IMR-90 (cell line): ENCODE measurements around the gene KRTAP27-1. TPM values are rescaled to one million over a fixed set of nuclear protein-coding genes. Genes with fewer than 3 reads are reported as not detected.

Source experiments
- ATAC-seq: fragments of 200-7000 bp; cut with Tn5 transposase; 2 replicates; pipeline ENCODE4 v1.9.1; 2020; ENCODE audit warnings: low read depth, mild to moderate bottlenecking, moderate library complexity
- BruUV-seq: library from RNA; stranded (reverse); fragments of 400-500 nt; replicated peaks from 2 replicates; lab custom pipeline; 2021; lab: Mats Ljungman, UMichigan
- CTCF ChIA-PET: fragments of 300-600 bp; formaldehyde crosslinking; extraction: SDS; loops from one replicate; lab custom pipeline; 2021; ENCODE audit warnings: antibody characterized with exemption; lab: Yijun Ruan, JAX
- POLR2A ChIA-PET: fragments of 300-600 bp; sonication (Branson Sonifier 250); formaldehyde crosslinking; loops from one replicate; lab custom pipeline; 2022; ENCODE audit warnings: antibody characterized with exemption; ENCODE audit not compliant: unreplicated experiment; lab: Charles Lee
- DNase-seq: peaks from one replicate; pipeline ENCODE4 v3.0.0; 2013
- H2AFZ ChIP-seq: replicated peaks from 2 replicates; pipeline ENCODE3; 2013; ENCODE audit warnings: low read length, mild to moderate bottlenecking; ENCODE audit not compliant: poor library complexity
- H2AK5ac ChIP-seq: 2 replicates; pipeline ENCODE4 v1.6.1; 2013; ENCODE audit warnings: low read depth, low read length, inconsistent platforms
- H2AK9ac ChIP-seq: replicated peaks from 2 replicates; pipeline ENCODE3; 2013; ENCODE audit warnings: mild to moderate bottlenecking, low read depth, low read length, moderate library complexity; ENCODE audit not compliant: poor library complexity
- H2BK120ac ChIP-seq: 2 replicates; pipeline ENCODE4 v1.6.1; 2013; ENCODE audit warnings: low read depth, low read length, inconsistent platforms
- H2BK15ac ChIP-seq: 3 replicates; pipeline ENCODE4 v1.6.1; 2013; ENCODE audit warnings: low read depth, low read length, inconsistent platforms
- H2BK20ac ChIP-seq: 2 replicates; pipeline ENCODE4 v1.6.1; 2013; ENCODE audit warnings: low read depth, mild to moderate bottlenecking, inconsistent platforms, low read length, moderate library complexity
- H2BK5ac ChIP-seq: 2 replicates; pipeline ENCODE4 v1.6.1; 2013; ENCODE audit warnings: mild to moderate bottlenecking, low read depth, low read length, inconsistent platforms; ENCODE audit not compliant: poor library complexity, severe bottlenecking
- H3K14ac ChIP-seq: replicated peaks from 2 replicates; pipeline ENCODE4 v1.6.1; 2013; ENCODE audit warnings: low read depth, low read length, inconsistent platforms
- H3K18ac ChIP-seq: 2 replicates; pipeline ENCODE4 v1.6.1; 2013; ENCODE audit warnings: low read depth, low read length, control low read depth
- H3K23ac ChIP-seq: 2 replicates; pipeline ENCODE4 v1.6.1; 2013; ENCODE audit warnings: low read depth, low read length, inconsistent platforms
- H3K27ac ChIP-seq: 2 replicates; pipeline ENCODE4 v1.5.1; 2013; ENCODE audit warnings: mild to moderate bottlenecking, control low read depth, low read length; ENCODE audit not compliant: insufficient read depth
- H3K27me3 ChIP-seq: 2 replicates; pipeline ENCODE4 v1.6.1; 2013; ENCODE audit warnings: low read length; ENCODE audit not compliant: control insufficient read depth, insufficient read depth
- H3K36me3 ChIP-seq: 2 replicates; pipeline ENCODE4 v1.6.1; 2013; ENCODE audit warnings: low read length, mixed read lengths; ENCODE audit not compliant: control insufficient read depth, insufficient read depth
- H3K4ac ChIP-seq: 2 replicates; pipeline ENCODE4 v1.6.1; 2013; ENCODE audit warnings: low read depth, low read length, inconsistent platforms
- H3K4me1 ChIP-seq: 2 replicates; pipeline ENCODE4 v1.6.1; 2013; ENCODE audit warnings: low read length, mixed read lengths; ENCODE audit not compliant: control insufficient read depth, insufficient read depth
- H3K4me2 ChIP-seq: 2 replicates; pipeline ENCODE4 v1.6.1; 2013; ENCODE audit warnings: low read depth, mild to moderate bottlenecking, control low read depth, low read length, moderate library complexity
- H3K4me3 ChIP-seq: 2 replicates; pipeline ENCODE4 v1.5.1; 2013; ENCODE audit warnings: low read depth, mild to moderate bottlenecking, control low read depth, low read length, moderate library complexity; ENCODE audit not compliant: insufficient read depth
- H3K56ac ChIP-seq: 2 replicates; pipeline ENCODE4 v1.6.1; 2013; ENCODE audit warnings: low read length, inconsistent platforms; ENCODE audit not compliant: insufficient read depth; ENCODE audit errors: extremely low read depth
- H3K79me1 ChIP-seq, 2 experiments: 2 replicates each; pipeline ENCODE4 v1.6.1; 2013; ENCODE audit warnings: low read length in 2 of 2, inconsistent platforms in 1 of 2, low read depth in 1 of 2
- H3K9ac ChIP-seq: 2 replicates; pipeline ENCODE4 v1.6.1; 2013; ENCODE audit warnings: low read depth, low read length, control low read depth
- H3K9me1 ChIP-seq: 2 replicates; pipeline ENCODE4 v1.6.1; 2013; ENCODE audit warnings: low read length, inconsistent platforms; ENCODE audit not compliant: insufficient read depth
- H3K9me3 ChIP-seq: 2 replicates; pipeline ENCODE4 v1.6.1; 2013; ENCODE audit warnings: low read length; ENCODE audit not compliant: control insufficient read depth, insufficient read depth
- H4K20me1 ChIP-seq: 2 replicates; pipeline ENCODE4 v1.6.1; 2013; ENCODE audit warnings: low read length, inconsistent platforms; ENCODE audit not compliant: insufficient read depth
- H4K5ac ChIP-seq: 2 replicates; pipeline ENCODE4 v1.6.1; 2013; ENCODE audit warnings: mild to moderate bottlenecking, low read depth, low read length, control low read depth
- H4K8ac ChIP-seq, 2 experiments: 2 replicates each; pipeline ENCODE4 v1.6.1; 2013; ENCODE audit warnings: low read depth in 2 of 2, low read length in 2 of 2, control low read depth in 1 of 2, inconsistent platforms in 1 of 2
- H4K91ac ChIP-seq: 2 replicates; pipeline ENCODE4 v1.6.1; 2013; ENCODE audit warnings: low read depth, low read length, inconsistent platforms; ENCODE audit not compliant: insufficient read depth
- BHLHE40 ChIP-seq: fragments of 150-350 bp; IDR thresholded peaks from 2 replicates; pipeline ENCODE4 v1.6.1; 2016; ENCODE audit warnings: mild to moderate bottlenecking, low read depth, low read length
- CEBPB ChIP-seq: IDR thresholded peaks from 2 replicates; pipeline ENCODE4 v1.6.1; 2012; ENCODE audit warnings: low read depth, low read length, improper control_type of control experiment
- CHD1 ChIP-seq: IDR thresholded peaks from 2 replicates; pipeline ENCODE4 v1.6.1; 2012; ENCODE audit warnings: low read depth, low read length, improper control_type of control experiment
- CTCF ChIP-seq: conservative IDR thresholded peaks from 2 replicates; pipeline ENCODE4 v1.5.1; 2012; ENCODE audit warnings: mild to moderate bottlenecking, low read depth, low read length, improper control_type of control experiment
- ELK1 ChIP-seq: fragments of 150-350 bp; IDR thresholded peaks from 2 replicates; pipeline ENCODE4 v1.6.1; 2016; ENCODE audit warnings: low read depth, mild to moderate bottlenecking, low read length, moderate library complexity, borderline replicate concordance
- FOS ChIP-seq: fragments of 150-350 bp; IDR thresholded peaks from 2 replicates; pipeline ENCODE4 v1.6.1; 2016; ENCODE audit warnings: low read depth, low read length
- MAFK ChIP-seq: IDR thresholded peaks from 2 replicates; pipeline ENCODE4 v1.6.1; 2012; ENCODE audit warnings: low read depth, low read length, improper control_type of control experiment
- MAZ ChIP-seq: IDR thresholded peaks from 2 replicates; pipeline ENCODE4 v1.6.1; 2012; ENCODE audit warnings: low read depth, mild to moderate bottlenecking, low read length, improper control_type of control experiment, moderate library complexity, borderline replicate concordance
- MXI1 ChIP-seq: IDR thresholded peaks from 2 replicates; pipeline ENCODE4 v1.6.1; 2012; ENCODE audit warnings: low read depth, mild to moderate bottlenecking, low read length, moderate library complexity, borderline replicate concordance
- NFE2L2 ChIP-seq: fragments of 150-350 bp; IDR thresholded peaks from 2 replicates; pipeline ENCODE4 v1.6.1; 2016; ENCODE audit warnings: low read depth, mild to moderate bottlenecking, low read length
- POLR2A ChIP-seq: IDR thresholded peaks from 2 replicates; pipeline ENCODE4 v1.6.1; 2012; ENCODE audit warnings: mild to moderate bottlenecking, low read depth, low read length
- RAD21 ChIP-seq: IDR thresholded peaks from 2 replicates; pipeline ENCODE4 v1.6.1; 2012; ENCODE audit warnings: low read length, improper control_type of control experiment
- RCOR1 ChIP-seq: IDR thresholded peaks from 2 replicates; pipeline ENCODE4 v1.6.1; 2012; ENCODE audit warnings: mild to moderate bottlenecking, low read length, improper control_type of control experiment; ENCODE audit not compliant: insufficient replicate concordance
- RFX5 ChIP-seq: IDR thresholded peaks from 2 replicates; pipeline ENCODE4 v1.8.0; 2012; ENCODE audit warnings: low read depth, mild to moderate bottlenecking, low read length, moderate library complexity
- SMC3 ChIP-seq: fragments of 150-350 bp; IDR thresholded peaks from 2 replicates; pipeline ENCODE4 v1.6.1; 2016; ENCODE audit warnings: low read depth, mild to moderate bottlenecking, antibody characterized with exemption, low read length, moderate library complexity
- WGBS, 2 experiments: methylation state at CpG; one replicate each; pipeline versions ENCODE4 v1.1.5 to v1.1.7; 2013; ENCODE audit warnings: missing lambda C conversion rate in 2 of 2; ENCODE audit not compliant: insufficient read length in 1 of 2; ENCODE audit errors: extremely low coverage in 2 of 2; 5-methylcytosine and 5-hydroxymethylcytosine counted together
- dilution Hi-C: fragments of 300-500 bp; cut with HindIII; formaldehyde crosslinking; loops from one replicate; pipeline ENCODE4 v1.14.3; 2018; ENCODE audit warnings: low sequenced_read_pairs; ENCODE audit not compliant: unreplicated experiment
- in situ Hi-C: fragments of 300-500 bp; cut with MboI; formaldehyde crosslinking; loops from 3 replicates; pipeline ENCODE4 v1.14.3; 2019; ENCODE audit warnings: low sequenced_read_pairs, inconsistent platforms, mixed read lengths
- intact Hi-C: fragments of 100-400 bp; cut with micrococcal nuclease; formaldehyde crosslinking; loops from 2 replicates; pipeline ENCODE4 v1.10.0; 2022
- polyA plus RNA-seq, 3 experiments: library from polyadenylated mRNA; depleted of rRNA; stranded (reverse); fragments of >200 nt; gene quantifications; 2 replicates each; pipeline ENCODE4 v1.2.3, GENCODE V29; 2012; ENCODE audit warnings: low replicate concordance in 1 of 3
- total RNA-seq: library from RNA; depleted of rRNA; stranded (reverse); fragments of >200 nt; gene quantifications from 2 replicates; pipeline ENCODE4 v1.2.3, GENCODE V29; 2012
- TF ChIP-seq, protein P1 (sequence below): fragments of 150-350 bp; IDR thresholded peaks from 2 replicates; pipeline ENCODE4 v1.6.1; 2017; ENCODE audit warnings: mild to moderate bottlenecking, antibody characterized with exemption, low read length, low read depth

KRTAP27-1 gene
- total and polyA plus RNA-seq, 2 of the 4 experiments (the other 2 are of a cell fraction), result not detected

DNA sequence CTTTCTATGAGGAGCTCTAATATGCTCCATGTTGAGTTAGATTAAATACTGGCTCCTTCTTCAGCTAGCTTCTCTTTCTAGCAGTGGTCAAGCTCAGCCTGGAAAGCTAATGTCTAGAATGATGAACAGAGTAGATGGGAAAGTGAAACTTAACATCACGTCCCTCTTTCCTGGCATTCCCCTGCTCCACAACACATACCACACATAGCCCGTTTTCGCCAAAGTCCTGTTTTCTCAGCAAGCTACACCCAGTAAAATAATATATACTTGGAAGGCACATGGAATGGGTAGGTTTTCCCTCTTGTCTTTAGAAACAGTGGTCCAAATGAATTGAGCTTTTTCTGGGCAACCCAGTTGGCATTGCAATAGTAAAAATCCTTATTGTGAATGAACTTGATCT lies 3.8 kb downstream of the KRTAP27-1 start:
- Histone ChIP-seq H3K14ac (no peak overlapping the region), H4K91ac (no peak overlapping the region), H2BK120ac (no peak overlapping the region), H3K9me3 (peaks cover 15% of the 10 kb centered on the region), H3K27me3 (no peaks in the 10 kb centered on the region), H2BK5ac (no peak overlapping the region), H3K27ac (no peak overlapping the region), H2AK5ac (no peak overlapping the region), H2AFZ (no peak overlapping the region), H2BK20ac (no peak overlapping the region), H4K5ac (no peak overlapping the region), H2AK9ac (no peak overlapping the region), H3K9me1 (no peaks in the 10 kb centered on the region), H2BK15ac (no peak overlapping the region), H3K18ac (no peak overlapping the region), H3K9ac (no peak overlapping the region), H3K23ac (no peak overlapping the region), H3K4me1 (no peaks in the 10 kb centered on the region), H4K8ac (no peak overlapping the region), H3K56ac (no peak overlapping the region), H4K20me1 (no peaks in the 10 kb centered on the region), H3K4me2 (no peak overlapping the region), H3K4me3 (no peak overlapping the region), H3K4ac (no peak overlapping the region), H3K36me3 (no peaks in the 10 kb centered on the region), H3K79me1 (no peaks in the 10 kb centered on the region)
- BruUV-seq, result no TSS peak
- in situ Hi-C loops, result no loop called here
- POLR2A ChIA-PET, result no interaction called here
- TF ChIP-seq SMC3 (no peak), CHD1 (no peak), RFX5 (no peak), BHLHE40 (no peak), POLR2A (no peak), CTCF (no peak), CEBPB (no peak), MXI1 (no peak), RCOR1 (no peak), FOS (no peak), NFE2L2 (no peak), MAFK (no peak), ELK1 (no peak), MAZ (no peak), RAD21 (no peak)
- TF ChIP-seq, protein P1, sequence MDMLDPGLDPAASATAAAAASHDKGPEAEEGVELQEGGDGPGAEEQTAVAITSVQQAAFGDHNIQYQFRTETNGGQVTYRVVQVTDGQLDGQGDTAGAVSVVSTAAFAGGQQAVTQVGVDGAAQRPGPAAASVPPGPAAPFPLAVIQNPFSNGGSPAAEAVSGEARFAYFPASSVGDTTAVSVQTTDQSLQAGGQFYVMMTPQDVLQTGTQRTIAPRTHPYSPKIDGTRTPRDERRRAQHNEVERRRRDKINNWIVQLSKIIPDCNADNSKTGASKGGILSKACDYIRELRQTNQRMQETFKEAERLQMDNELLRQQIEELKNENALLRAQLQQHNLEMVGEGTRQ, result no peak
- DNase-seq (no peak), ATAC-seq (no peak)
- dilution Hi-C loops, result no loop called here
- intact Hi-C loops, result no loop called here
- CTCF ChIA-PET, result no interaction called here
- WGBS, 2 experiments, result no CpG with 5 or more reads among the region's 3 CpGs
